ENCODE data around the gene PLEKHM3. TPM values are rescaled to one million over a fixed set of nuclear protein-coding genes. Genes with fewer than 3 reads are reported as not detected.

The PLEKHM3 gene
- total and polyA plus RNA-seq, 2 of the 13 experiments (the other 11 are each of a cell fraction or from before 2014, with no cell fraction given), result 4.5 to 4.7 TPM

- no peak overlapping the region for H2AFZ ChIP-seq (ENCODE audit: low read length)
- H3K4me3 ChIP-seq (replicated peaks in 1 of 3; ENCODE audit: insufficient read depth in 1 of 3, low read depth in 2 of 3, low read length in 3 of 3), result no peak overlapping the region
- no peak overlapping the region for H3K4me2 ChIP-seq (ENCODE audit: low read depth, low read length)
- in situ Hi-C loops (cut with HindIII; ENCODE audit: extremely low pct_ligation_motif_present, low pct_unique_long_range_greater_than_20kb), result no loop called here
- ATAC-seq (no peak), FAIRE-seq (no peak), DNase-seq (ENCODE audit: low spot score) (no peak)
- intact Hi-C loops (cut with micrococcal nuclease; ENCODE audit: unreplicated experiment), result no loop called here
- H3K9me3 ChIP-seq (ENCODE audit: low read length), result no peaks in the 10 kb centered on the region
- no peaks in the 10 kb centered on the region for H3K79me2 ChIP-seq (ENCODE audit: insufficient read depth, low read length)
- no TSS peak for BruUV-seq (replicated peaks)
- ChIA-PET CTCF (ENCODE audit: low intra/inter-chr PET ratio, low total read pairs) (no interaction called here), POLR2A (interaction anchor here (1.6 to 2.2 kb wide), 2 partner anchors 52 to 63 kb away, joined by 3 to 6 read pairs; no protein-coding TSS in a partner anchor)
- peaks cover 40% of the 10 kb centered on the region for H3K4me1 ChIP-seq (ENCODE audit: insufficient read depth, low read length)
- H3K27me3 ChIP-seq (ENCODE audit: control insufficient read depth in 1 of 2, insufficient read depth in 2 of 2, low read length in 2 of 2), result no peaks in the 10 kb centered on the region
- no peak overlapping the region for H3K9ac ChIP-seq (ENCODE audit: insufficient read depth, low read depth, low read length)
- TF ChIP-seq, protein P1, sequence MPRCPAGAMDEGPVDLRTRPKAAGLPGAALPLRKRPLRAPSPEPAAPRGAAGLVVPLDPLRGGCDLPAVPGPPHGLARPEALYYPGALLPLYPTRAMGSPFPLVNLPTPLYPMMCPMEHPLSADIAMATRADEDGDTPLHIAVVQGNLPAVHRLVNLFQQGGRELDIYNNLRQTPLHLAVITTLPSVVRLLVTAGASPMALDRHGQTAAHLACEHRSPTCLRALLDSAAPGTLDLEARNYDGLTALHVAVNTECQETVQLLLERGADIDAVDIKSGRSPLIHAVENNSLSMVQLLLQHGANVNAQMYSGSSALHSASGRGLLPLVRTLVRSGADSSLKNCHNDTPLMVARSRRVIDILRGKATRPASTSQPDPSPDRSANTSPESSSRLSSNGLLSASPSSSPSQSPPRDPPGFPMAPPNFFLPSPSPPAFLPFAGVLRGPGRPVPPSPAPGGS (CRISPR knock-in tag; IDR thresholded peaks at IDR 0.05), result no peak
- TF ChIP-seq NFKB2 (CRISPR knock-in tag; IDR thresholded peaks at IDR 0.05; ENCODE audit: borderline replicate concordance) (no peak), BCL6 (CRISPR knock-in tag; IDR thresholded peaks at IDR 0.05) (no peak)
- WGBS (ENCODE audit: low lambda C conversion rate), result 97% methylated on average over 6 of the region's 6 CpGs
- no peak overlapping the region for H3K27ac ChIP-seq (ENCODE audit: extremely low read length, insufficient read depth, low read length)
- H3K36me3 ChIP-seq (replicated peaks in 1 of 2; ENCODE audit: control insufficient read depth in 1 of 2, insufficient read depth in 2 of 2, low read length in 2 of 2), result no peaks in the 10 kb centered on the region
- no peaks in the 10 kb centered on the region for H4K20me1 ChIP-seq (ENCODE audit: insufficient read depth, low read length)
Measured at GRCh38 chr2:207883002-207883780, 142.1 kb downstream of the PLEKHM3 start.

DNA sequence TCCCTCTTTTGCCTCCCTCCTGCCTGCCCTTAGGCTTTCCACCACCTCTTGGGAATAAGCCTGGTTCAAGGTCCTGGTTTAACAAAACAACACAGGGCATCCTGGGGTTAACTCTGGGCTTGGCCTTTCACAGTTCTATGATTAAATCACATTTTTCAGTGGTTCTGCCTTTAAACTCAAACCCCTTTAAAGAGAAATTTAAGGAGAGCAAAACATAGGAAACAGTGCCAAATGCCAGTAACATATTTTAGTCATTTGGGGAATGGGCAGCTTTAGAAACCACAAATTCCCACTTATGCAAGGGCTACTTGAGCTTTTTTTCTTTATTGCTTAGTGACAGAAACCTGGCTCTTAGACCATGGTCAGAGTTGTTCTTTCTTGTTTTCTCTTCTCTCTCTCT lies 143.4 kb downstream of the PLEKHM3 start:
- no peak for FAIRE-seq
- peak; percentile 18; the same call in 1 of the 3 replicates for ATAC-seq
- H3K4me1 ChIP-seq (ENCODE audit: insufficient read depth, low read length), result peaks cover 45% of the 10 kb centered on the region
- BruUV-seq (replicated peaks), result no TSS peak
- H4K20me1 ChIP-seq (ENCODE audit: insufficient read depth, low read length), result no peaks in the 10 kb centered on the region
- TF ChIP-seq ZNF652 (CRISPR knock-in tag; IDR thresholded peaks at IDR 0.05; ENCODE audit: borderline replicate concordance, low read depth) (peak; percentile 79), HNF4A (CRISPR knock-in tag; IDR thresholded peaks at IDR 0.05) (peak; percentile 41; the same call in 1 of the 2 replicates)
- TF ChIP-seq, protein P2, sequence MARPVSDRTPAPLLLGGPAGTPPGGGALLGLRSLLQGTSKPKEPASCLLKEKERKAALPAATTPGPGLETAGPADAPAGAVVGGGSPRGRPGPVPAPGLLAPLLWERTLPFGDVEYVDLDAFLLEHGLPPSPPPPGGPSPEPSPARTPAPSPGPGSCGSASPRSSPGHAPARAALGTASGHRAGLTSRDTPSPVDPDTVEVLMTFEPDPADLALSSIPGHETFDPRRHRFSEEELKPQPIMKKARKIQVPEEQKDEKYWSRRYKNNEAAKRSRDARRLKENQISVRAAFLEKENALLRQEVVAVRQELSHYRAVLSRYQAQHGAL (CRISPR knock-in tag; IDR thresholded peaks at IDR 0.05; ENCODE audit: not compliant biosample characterization), result no peak
- TF ChIP-seq, protein P1 (CRISPR knock-in tag; IDR thresholded peaks at IDR 0.05), result no peak
- no peak overlapping the region for H3K4me2 ChIP-seq (ENCODE audit: low read depth, low read length)
- no peaks in the 10 kb centered on the region for H3K9me3 ChIP-seq (ENCODE audit: low read length)
- in situ Hi-C loops (cut with HindIII; ENCODE audit: extremely low pct_ligation_motif_present, low pct_unique_long_range_greater_than_20kb) (no loop called here), intact Hi-C loops (cut with micrococcal nuclease; ENCODE audit: unreplicated experiment) (no loop called here)
- H2AFZ ChIP-seq (ENCODE audit: low read length), result no peak overlapping the region
- no peak for DNase-seq (ENCODE audit: low spot score)
- ChIA-PET POLR2A (interaction anchor here (1.6 to 4.2 kb wide), 3 partner anchors 16 to 61 kb away, joined by 3 to 21 read pairs (median 6); no protein-coding TSS in a partner anchor), CTCF (ENCODE audit: low intra/inter-chr PET ratio, low total read pairs) (no interaction called here)
- H3K9ac ChIP-seq (ENCODE audit: insufficient read depth, low read depth, low read length), result no peak overlapping the region
- no peak overlapping the region for H3K4me3 ChIP-seq (replicated peaks in 1 of 3; ENCODE audit: insufficient read depth in 1 of 3, low read depth in 2 of 3, low read length in 3 of 3)
- no peak overlapping the region for H3K27ac ChIP-seq (ENCODE audit: extremely low read length, insufficient read depth, low read length)
- no peaks in the 10 kb centered on the region for H3K36me3 ChIP-seq (replicated peaks in 1 of 2; ENCODE audit: control insufficient read depth in 1 of 2, insufficient read depth in 2 of 2, low read length in 2 of 2)
- no peaks in the 10 kb centered on the region for H3K79me2 ChIP-seq (ENCODE audit: insufficient read depth, low read length)
- no peaks in the 10 kb centered on the region for H3K27me3 ChIP-seq (ENCODE audit: control insufficient read depth in 1 of 2, insufficient read depth in 2 of 2, low read length in 2 of 2)

Data from HepG2 (cell line).